ENCODE measurements around the gene TCFL5. TPM values are rescaled to one million over a fixed set of nuclear protein-coding genes. Genes with fewer than 3 reads are reported as not detected.

Gene TCFL5
- total and polyA plus RNA-seq, 2 donors (not counting 3 experiments of a cell fraction or from before 2014, with no cell fraction given): 4.4 to 11.1 TPM

DNA sequence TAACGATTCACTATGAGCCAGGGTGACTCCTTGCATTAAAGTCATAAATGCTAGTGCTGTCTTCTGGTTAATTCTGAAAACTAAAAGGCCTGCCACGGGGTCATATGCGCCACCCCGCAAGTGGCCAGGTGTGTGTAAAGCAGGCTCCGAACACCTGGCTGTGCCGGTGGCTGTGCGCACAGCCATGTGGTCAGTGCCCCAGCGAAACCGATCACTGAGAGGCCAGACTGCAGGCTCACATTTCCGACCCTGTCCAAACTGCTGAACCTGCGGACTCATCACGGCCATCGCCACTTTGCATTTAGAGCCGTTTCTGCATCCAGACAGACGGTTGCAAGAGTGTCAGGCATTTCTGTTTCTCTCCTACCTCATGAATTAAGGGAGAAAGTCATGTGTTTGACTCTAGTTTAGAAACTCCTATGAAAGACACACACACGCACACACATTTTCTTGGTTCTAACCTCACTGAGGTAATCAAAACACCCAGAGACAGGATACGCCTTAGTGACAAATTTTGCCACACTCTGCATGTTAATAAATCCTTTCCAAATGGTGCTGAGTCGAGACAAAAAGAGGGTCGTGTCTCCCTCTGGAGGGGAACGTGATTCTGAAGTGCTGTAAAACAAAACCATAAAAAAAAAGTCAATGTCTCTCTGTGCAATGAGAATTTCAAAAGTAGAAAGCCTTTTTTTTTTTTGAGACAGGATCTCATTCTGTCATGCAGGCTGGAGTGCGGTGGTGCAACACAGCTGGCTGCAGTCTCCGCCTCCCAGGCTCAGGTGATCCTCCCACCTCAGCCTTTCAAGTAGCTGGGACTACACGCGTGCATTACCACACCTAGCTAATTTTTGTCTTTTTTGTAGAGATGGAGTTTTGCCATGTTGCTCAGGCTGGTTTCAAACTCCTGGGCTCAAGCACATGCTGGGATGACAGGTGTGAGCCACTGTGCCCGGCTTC lies 31.0 kb upstream of the TCFL5 start:
- H3K9me3 ChIP-seq (replicated peaks; ENCODE audit: control insufficient read depth, insufficient read depth, low read length): no peaks in the 10 kb centered on the region
- no peaks in the 10 kb centered on the region for H4K20me1 ChIP-seq (replicated peaks; ENCODE audit: control insufficient read depth, extremely low read depth, insufficient read depth, low read length)
- peaks cover 35 to 56% of the 10 kb centered on the region in 2 experiments for H3K36me3 ChIP-seq (ENCODE audit: control insufficient read depth in 2 of 2, extremely low read depth in 1 of 2, insufficient read depth in 2 of 2, low read length in 2 of 2)
- H3K9me1 ChIP-seq (replicated peaks; ENCODE audit: control insufficient read depth, extremely low read depth, insufficient read depth, low read length): no peaks in the 10 kb centered on the region
- H3K4me1 ChIP-seq (ENCODE audit: control insufficient read depth, extremely low read depth, insufficient read depth, low read length): no peaks in the 10 kb centered on the region
- CTCF ChIA-PET: no interaction called here
- POLR2A ChIA-PET: no interaction called here
- FAIRE-seq (no peak), DNase-seq (ENCODE audit: low read depth, low spot score) (no peak)
- no peaks in the 10 kb centered on the region for H3K79me2 ChIP-seq (ENCODE audit: control insufficient read depth, insufficient read depth, low read length)
- intact Hi-C loops (cut with micrococcal nuclease) (no loop called here), dilution Hi-C loops (cut with MboI; ENCODE audit: extremely low pct_ligation_motif_present, low sequenced_read_pairs) (no loop called here)
- BruUV-seq (replicated peaks): no TSS peak
- H3K27me3 ChIP-seq (ENCODE audit: control insufficient read depth in 2 of 2, insufficient read depth in 2 of 2, low read length in 2 of 2): no peaks in the 10 kb centered on the region
- H3K27ac ChIP-seq (ENCODE audit: insufficient read depth, low read depth, low read length): no peak overlapping the region
- TF ChIP-seq MYC (IDR thresholded peaks at IDR 0.05; ENCODE audit: low read depth, low read length) (no peak), EZH2 (IDR thresholded peaks at IDR 0.05; ENCODE audit: borderline replicate concordance, low read depth, low read length, severe bottlenecking) (no peak), FOS (IDR thresholded peaks at IDR 0.05; ENCODE audit: borderline replicate concordance, insufficient read depth, low read length) (no peak), JUN (IDR thresholded peaks at IDR 0.05; ENCODE audit: borderline replicate concordance, insufficient read depth, insufficient read length, low read depth) (no peak), POLR2AphosphoS5 (IDR thresholded peaks at IDR 0.05; ENCODE audit: insufficient read depth, low read depth, low read length) (no peak), GATA2 (IDR thresholded peaks at IDR 0.05; ENCODE audit: insufficient read depth, insufficient read length, low read depth, low read length) (no peak), POLR2A (IDR thresholded peaks at IDR 0.05; ENCODE audit: low read depth, low read length) (no peak)
- TF ChIP-seq, protein P1, sequence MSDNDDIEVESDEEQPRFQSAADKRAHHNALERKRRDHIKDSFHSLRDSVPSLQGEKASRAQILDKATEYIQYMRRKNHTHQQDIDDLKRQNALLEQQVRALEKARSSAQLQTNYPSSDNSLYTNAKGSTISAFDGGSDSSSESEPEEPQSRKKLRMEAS (IDR thresholded peaks at IDR 0.05; ENCODE audit: insufficient read depth, insufficient read length): no peak
- TF ChIP-seq, protein P2, sequence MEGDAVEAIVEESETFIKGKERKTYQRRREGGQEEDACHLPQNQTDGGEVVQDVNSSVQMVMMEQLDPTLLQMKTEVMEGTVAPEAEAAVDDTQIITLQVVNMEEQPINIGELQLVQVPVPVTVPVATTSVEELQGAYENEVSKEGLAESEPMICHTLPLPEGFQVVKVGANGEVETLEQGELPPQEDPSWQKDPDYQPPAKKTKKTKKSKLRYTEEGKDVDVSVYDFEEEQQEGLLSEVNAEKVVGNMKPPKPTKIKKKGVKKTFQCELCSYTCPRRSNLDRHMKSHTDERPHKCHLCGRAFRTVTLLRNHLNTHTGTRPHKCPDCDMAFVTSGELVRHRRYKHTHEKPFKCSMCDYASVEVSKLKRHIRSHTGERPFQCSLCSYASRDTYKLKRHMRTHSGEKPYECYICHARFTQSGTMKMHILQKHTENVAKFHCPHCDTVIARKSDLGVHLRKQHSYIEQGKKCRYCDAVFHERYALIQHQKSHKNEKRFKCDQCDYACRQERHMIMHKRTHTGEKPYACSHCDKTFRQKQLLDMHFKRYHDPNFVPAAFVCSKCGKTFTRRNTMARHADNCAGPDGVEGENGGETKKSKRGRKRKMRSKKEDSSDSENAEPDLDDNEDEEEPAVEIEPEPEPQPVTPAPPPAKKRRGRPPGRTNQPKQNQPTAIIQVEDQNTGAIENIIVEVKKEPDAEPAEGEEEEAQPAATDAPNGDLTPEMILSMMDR (IDR thresholded peaks at IDR 0.05; ENCODE audit: extremely low read depth in 1 of 2, insufficient read depth in 1 of 2, low read depth in 1 of 2, low read length in 2 of 2): no peak
- no peak overlapping the region for H3K4me3 ChIP-seq (replicated peaks in 1 of 3; ENCODE audit: insufficient read depth in 1 of 3, low read depth in 1 of 3, low read length in 3 of 3)
- H3K9ac ChIP-seq (replicated peaks; ENCODE audit: extremely low read depth, insufficient read depth, low read length): no peak overlapping the region
- no peak overlapping the region for H2AFZ ChIP-seq (ENCODE audit: low read depth, low read length)
- H3K4me2 ChIP-seq (ENCODE audit: insufficient read depth, low read length): no peak overlapping the region

Measured in endothelial cell of umbilical vein (primary cell).